Gastrocnemius medialis (tissue), 4 donors: ENCODE measurements around the gene VSIR. TPM values are rescaled to one million over a fixed set of nuclear protein-coding genes. Genes with fewer than 3 reads are reported as not detected.

ENCODE experiments used
- ATAC-seq, 2 donors: fragments of 150-250 bp; one replicate each; pipeline ENCODE4 v1.9.1; 2016
- DNase-seq, 2 donors: peaks; one replicate each; pipeline ENCODE4 v3.0.0-alpha.2; 2019
- H3K27ac ChIP-seq, 4 donors: fragments of 200-600 bp; sonication (generic); 1 replicate in 1 of 4; 2 replicates in 3 of 4; pipeline ENCODE4 v1.5.1; 2016 to 2018; ENCODE audit warnings: mild to moderate bottlenecking in 2 of 4, moderate library complexity in 1 of 4
- H3K27me3 ChIP-seq, 3 donors: fragments of 200-600 bp; sonication (generic) in 2 of 3; 1 replicate in 1 of 3; 2 replicates in 2 of 3; pipeline versions ENCODE4 v1.5.1 to v1.6.0; 2016 to 2019; ENCODE audit warnings: mild to moderate bottlenecking in 1 of 3, moderate library complexity in 1 of 3
- H3K36me3 ChIP-seq, 2 donors: fragments of 200-600 bp; sonication (generic) in 1 of 2; one replicate each; pipeline ENCODE4 v1.5.1; 2017 to 2018
- H3K4me1 ChIP-seq, 2 donors: fragments of 200-600 bp; sonication (generic) in 1 of 2; one replicate each; pipeline ENCODE4 v1.5.1; 2016 to 2017; ENCODE audit warnings: mild to moderate bottlenecking in 2 of 2
- H3K4me3 ChIP-seq, 4 donors: fragments of 200-600 bp; sonication (generic) in 3 of 4; 1 replicate in 1 of 4; 2 replicates in 3 of 4; pipeline ENCODE4 v1.5.1; 2016 to 2019; ENCODE audit warnings: mild to moderate bottlenecking in 2 of 4
- H3K9me3 ChIP-seq, 3 donors: fragments of 200-600 bp; sonication (generic) in 2 of 3; 1 replicate in 1 of 3; 2 replicates in 2 of 3; pipeline ENCODE4 v1.5.1; 2016 to 2019
- CTCF ChIP-seq, 5 experiments: fragments of 450-650 bp in 3 of 5; fragments of 200-600 bp in 2 of 5; sonication (generic) in 2 of 5; IDR thresholded peaks in 4 of 5; conservative IDR thresholded peaks in 1 of 5; 1 replicate in 4 of 5; 2 replicates in 1 of 5; pipeline ENCODE4 v1.5.1; 2016 to 2019; ENCODE audit warnings: antibody characterized with exemption in 5 of 5, mild to moderate bottlenecking in 3 of 5, moderate library complexity in 3 of 5
- POLR2A ChIP-seq, 2 donors: fragments of 450-650 bp; IDR thresholded peaks; one replicate each; pipeline ENCODE4 v1.6.1; 2017; ENCODE audit warnings: antibody characterized with exemption in 2 of 2, mild to moderate bottlenecking in 2 of 2, moderate library complexity in 2 of 2
- in situ Hi-C, 4 donors: fragments of 200-750 bp; cut with MboI; loops; one replicate each; pipeline versions ENCODE4 v1.15.0 to v1.8.0; 2017; ENCODE audit warnings: low sequenced_read_pairs in 4 of 4
- intact Hi-C: fragments of 100-400 bp; cut with DNase I; formaldehyde crosslinking; loops from one replicate; pipeline ENCODE4 v1.15.1; 2023; ENCODE audit warnings: low total_unique reads
- total RNA-seq, 4 donors: library from RNA; depleted of rRNA; stranded (reverse); fragments of >200 nt; gene quantifications; one replicate each; pipeline versions ENCODE4 v1.1.0 to v1.2.3, GENCODE V29; 2016

VSIR gene
- total RNA-seq, 4 donors from 2014 or later, result 7.9 to 20.7 (median 16.9) TPM

DNA sequence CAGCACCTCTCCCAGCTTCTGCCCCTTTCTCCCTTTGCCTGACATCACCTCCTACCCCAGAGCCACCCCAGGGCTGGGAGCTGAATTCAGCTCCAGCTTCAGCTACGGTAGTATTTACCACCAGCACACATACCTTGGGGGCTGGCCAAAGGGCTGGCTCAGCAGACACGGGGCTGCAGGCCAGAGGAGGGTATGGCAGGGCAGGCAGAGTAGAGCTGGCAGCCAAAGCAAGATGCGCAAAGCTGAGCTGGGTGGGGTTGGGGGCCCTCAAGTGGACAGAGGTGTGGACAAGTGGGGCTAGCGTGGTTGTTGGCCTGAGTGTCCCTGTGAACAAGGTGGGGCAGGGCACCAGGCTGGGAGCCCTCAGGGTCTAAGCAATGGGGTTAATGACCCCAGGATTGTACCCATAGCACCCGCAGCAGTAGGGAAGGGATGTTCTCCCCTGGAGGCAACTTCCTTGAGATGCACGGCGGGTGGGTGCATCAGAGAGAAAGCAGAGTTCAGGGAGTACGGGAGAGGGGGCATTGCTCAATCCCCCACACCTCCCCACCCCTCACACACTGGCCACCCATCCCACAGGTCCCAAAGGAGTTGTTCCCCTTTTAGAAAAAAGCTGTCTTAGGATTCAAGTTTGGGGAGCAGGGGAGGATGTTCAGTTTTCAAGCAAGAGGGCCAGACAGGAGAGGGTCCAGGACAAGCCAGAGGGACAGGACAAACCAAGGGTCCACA lies 8.0 kb downstream of the VSIR start:
- peak overlapping the region; percentile 77 to 91 (median 86) for H3K27ac ChIP-seq
- intact Hi-C loops (no loop called here), in situ Hi-C loops (no loop called here)
- DNase-seq (no peak), ATAC-seq (peak in 1 of 2 donors; percentile 12)
- H3K27me3 ChIP-seq, result no peaks in the 10 kb centered on the region
- no peaks in the 10 kb centered on the region for H3K9me3 ChIP-seq
- H3K4me3 ChIP-seq, result no peak overlapping the region
- TF ChIP-seq POLR2A (IDR thresholded peaks at IDR 0.05) (no peak), CTCF (IDR thresholded peaks at IDR 0.05 in 4 of 5, conservative IDR thresholded peaks at IDR 0.05 in 1 of 5) (peak in 1 of 5 experiments; percentile 7)
- H3K4me1 ChIP-seq, result peaks cover 47 to 90% of the 10 kb centered on the region in 2 donors
- H3K36me3 ChIP-seq, result no peaks in the 10 kb centered on the region

DNA sequence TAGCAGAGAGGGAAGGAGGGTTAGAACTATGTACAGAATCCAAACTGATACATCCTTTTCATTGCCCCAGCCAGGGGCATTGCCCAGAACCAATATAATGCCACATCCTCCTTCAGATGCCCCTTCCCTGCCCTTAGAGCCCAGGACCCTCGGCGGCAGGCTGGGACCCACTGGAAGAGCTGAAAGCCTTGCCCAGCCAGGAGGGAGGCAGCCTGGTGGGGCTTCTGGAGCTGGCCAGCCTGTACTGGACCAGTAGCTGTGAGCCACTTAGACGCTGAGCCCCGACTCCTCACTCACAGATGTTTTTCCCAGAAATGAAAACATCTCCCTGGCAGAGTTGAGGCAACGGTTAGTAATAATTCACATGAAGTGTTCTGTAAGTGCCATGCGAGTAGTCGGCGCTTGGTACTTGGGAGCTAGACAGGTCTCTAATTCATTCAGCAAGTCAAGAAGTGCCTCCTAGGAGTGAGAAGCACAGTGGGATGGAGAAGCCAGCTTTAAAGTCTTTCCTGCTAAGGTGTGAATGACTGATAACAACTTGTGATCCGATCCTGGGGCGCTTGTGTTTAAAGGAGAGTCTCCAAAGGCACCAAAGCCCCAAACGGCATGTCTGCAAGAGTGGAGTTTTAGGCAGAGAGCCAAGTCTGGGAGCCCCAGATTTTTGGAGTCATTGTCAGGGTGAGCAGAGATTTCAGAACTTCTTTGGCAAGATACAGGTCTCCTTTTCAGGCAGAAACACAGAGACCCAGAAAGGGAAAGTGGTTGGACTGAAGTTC lies 9.8 kb downstream of the VSIR start:
- Histone ChIP-seq H3K4me1 (peaks cover 38 to 73% of the 10 kb centered on the region in 2 donors), H3K27me3 (no peaks in the 10 kb centered on the region), H3K27ac (peak overlapping the region; percentile 27 to 91 (median 34)), H3K36me3 (no peaks in the 10 kb centered on the region), H3K9me3 (no peaks in the 10 kb centered on the region), H3K4me3 (no peak overlapping the region)
- intact Hi-C loops (no loop called here), in situ Hi-C loops (no loop called here)
- ATAC-seq (no peak), DNase-seq (no peak)
- TF ChIP-seq CTCF (IDR thresholded peaks at IDR 0.05 in 4 of 5, conservative IDR thresholded peaks at IDR 0.05 in 1 of 5) (no peak), POLR2A (IDR thresholded peaks at IDR 0.05) (no peak)

- in situ Hi-C loops (no loop called here), intact Hi-C loops (no loop called here)
- H3K27me3 ChIP-seq, result no peaks in the 10 kb centered on the region
- peaks cover 37 to 71% of the 10 kb centered on the region in 2 donors for H3K4me1 ChIP-seq
- ATAC-seq, result no peak
- H3K27ac ChIP-seq, result no peak overlapping the region
- no peaks in the 10 kb centered on the region for H3K9me3 ChIP-seq
- TF ChIP-seq POLR2A (IDR thresholded peaks at IDR 0.05), result no peak
- no peak for TF ChIP-seq CTCF (IDR thresholded peaks at IDR 0.05 in 4 of 5, conservative IDR thresholded peaks at IDR 0.05 in 1 of 5)
- no peak overlapping the region for H3K4me3 ChIP-seq
- H3K36me3 ChIP-seq, result no peaks in the 10 kb centered on the region
- DNase-seq, result no peak
Measured at GRCh38 chr10:71762324-71762723, 11.0 kb downstream of the VSIR start.

DNA sequence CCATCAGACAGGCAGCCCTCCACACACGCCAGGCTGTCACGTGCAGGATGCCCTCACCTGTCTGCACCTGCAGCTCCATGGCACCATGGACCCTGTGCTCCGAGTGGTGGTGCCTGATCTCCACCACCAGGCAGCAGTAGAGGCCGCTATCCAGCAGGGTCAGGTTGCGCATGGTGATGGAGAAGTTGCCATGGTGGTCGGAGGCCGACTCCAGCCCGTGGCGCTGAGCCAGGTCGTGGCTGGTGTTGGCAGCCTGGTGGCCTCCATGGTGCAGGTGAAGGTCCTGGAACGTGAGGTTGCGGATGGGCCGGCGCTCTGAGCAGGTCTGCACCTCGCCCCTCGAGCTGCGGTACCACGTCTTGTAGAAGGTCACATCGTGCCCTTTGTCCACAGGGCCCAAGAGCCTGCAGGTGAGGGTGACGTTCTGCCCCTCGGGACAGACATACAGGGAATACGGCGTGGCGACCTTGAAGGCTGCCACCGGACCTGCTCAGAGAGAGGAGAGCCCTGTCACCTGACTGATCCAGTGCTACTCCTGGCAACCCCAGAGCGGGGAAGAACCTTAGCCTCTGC lies 11.7 kb downstream of the VSIR start:
- H3K36me3 ChIP-seq, result no peaks in the 10 kb centered on the region
- no peaks in the 10 kb centered on the region for H3K27me3 ChIP-seq
- no peak for DNase-seq
- peaks cover 38 to 73% of the 10 kb centered on the region in 2 donors for H3K4me1 ChIP-seq
- TF ChIP-seq CTCF (IDR thresholded peaks at IDR 0.05 in 4 of 5, conservative IDR thresholded peaks at IDR 0.05 in 1 of 5), result no peak
- TF ChIP-seq POLR2A (IDR thresholded peaks at IDR 0.05), result no peak
- ATAC-seq, result no peak
- no peak overlapping the region for H3K4me3 ChIP-seq
- intact Hi-C loops, result no loop called here
- no peak overlapping the region for H3K27ac ChIP-seq
- H3K9me3 ChIP-seq, result no peaks in the 10 kb centered on the region
- in situ Hi-C loops, result no loop called here
